MM.1S (cell line): ENCODE results near the gene CXorf49B.
"Not testable (repeated sequence)": the region's sequence is repeated elsewhere in the genome, so short reads cannot be mapped to it uniquely, and the experiment has no call there.

Experiments used
- DNase-seq: peaks from one replicate; pipeline ENCODE4 v3.0.0-alpha.2; 2015
- H2AFZ ChIP-seq: fragments of 300-600 bp; sonication (generic); 2 replicates; pipeline ENCODE4 v1.6.0; 2016; ENCODE audit warnings: antibody characterized with exemption, low read length
- H3F3A ChIP-seq: fragments of 300-600 bp; sonication (generic); 2 replicates; pipeline ENCODE4 v1.6.1; 2016; ENCODE audit warnings: mild to moderate bottlenecking, antibody characterized with exemption, low read length, moderate library complexity, mixed read lengths; ENCODE audit not compliant: insufficient read depth
- H3K27ac ChIP-seq: fragments of 300-600 bp; sonication (generic); 2 replicates; pipeline ENCODE4 v1.5.1; 2016; ENCODE audit warnings: mild to moderate bottlenecking, low read length
- H3K27me3 ChIP-seq: fragments of 300-600 bp; sonication (generic); replicated peaks from 2 replicates; pipeline ENCODE4 v1.6.0; 2016; ENCODE audit warnings: low read length; ENCODE audit not compliant: insufficient read depth
- H3K36me3 ChIP-seq: fragments of 300-600 bp; sonication (generic); replicated peaks from 2 replicates; pipeline ENCODE4 v1.6.1; 2016; ENCODE audit warnings: mild to moderate bottlenecking, low read length, mixed read lengths; ENCODE audit not compliant: insufficient read depth
- H3K4me1 ChIP-seq: fragments of 300-600 bp; sonication (generic); 2 replicates; pipeline ENCODE4 v1.6.1; 2016; ENCODE audit warnings: low read length, mixed read lengths
- H3K4me2 ChIP-seq: fragments of 300-600 bp; sonication (generic); 2 replicates; pipeline ENCODE4 v1.6.0; 2016; ENCODE audit warnings: low read depth, low read length
- H3K4me3 ChIP-seq: fragments of 300-600 bp; sonication (generic); 2 replicates; pipeline ENCODE4 v1.5.1; 2016; ENCODE audit warnings: low read length, mixed read lengths
- H3K79me2 ChIP-seq: fragments of 300-600 bp; sonication (generic); 2 replicates; pipeline ENCODE4 v1.6.1; 2016; ENCODE audit warnings: mixed run types, low read length, mixed read lengths
- H3K9ac ChIP-seq: fragments of 300-600 bp; sonication (generic); 2 replicates; pipeline ENCODE4 v1.6.1; 2016; ENCODE audit warnings: low read length, mixed read lengths
- H3K9me2 ChIP-seq: fragments of 300-600 bp; sonication (generic); replicated peaks from 2 replicates; pipeline ENCODE4 v1.6.1; 2016; ENCODE audit warnings: mild to moderate bottlenecking, low read length, mixed read lengths; ENCODE audit not compliant: insufficient read depth
- H3K9me3 ChIP-seq: fragments of 300-600 bp; sonication (generic); replicated peaks from 2 replicates; pipeline ENCODE4 v1.6.1; 2016; ENCODE audit warnings: mild to moderate bottlenecking, low read length, mixed read lengths; ENCODE audit not compliant: insufficient read depth
- H4K20me1 ChIP-seq: fragments of 300-600 bp; sonication (generic); 2 replicates; pipeline ENCODE4 v1.6.1; 2016; ENCODE audit warnings: mild to moderate bottlenecking, low read length, moderate library complexity, mixed read lengths; ENCODE audit not compliant: insufficient read depth

Gene CXorf49B

DNA sequence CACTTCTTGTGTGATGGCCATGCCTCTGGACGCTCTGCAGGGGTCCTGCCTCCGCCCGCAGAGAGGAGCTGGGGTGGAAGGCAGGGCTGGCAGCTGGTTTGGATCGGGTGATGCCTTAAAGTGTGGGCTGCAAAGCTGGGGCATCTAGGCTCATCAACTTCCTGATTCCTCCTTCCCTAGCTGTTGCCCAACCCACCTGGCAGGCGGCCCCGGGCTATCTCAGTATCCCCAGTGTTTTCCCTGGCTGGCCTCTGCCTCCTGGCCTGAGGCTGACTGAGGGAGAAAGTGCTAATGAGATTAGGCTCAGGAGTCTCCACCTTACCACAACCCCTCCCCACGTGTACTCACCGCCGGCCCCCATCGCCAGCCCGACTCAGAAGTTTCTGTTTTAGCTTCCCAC is 1.7 kb downstream of the CXorf49B start:
- not testable (repeated sequence) for DNase-seq, H2AFZ ChIP-seq, H3K4me2 ChIP-seq, H4K20me1 ChIP-seq, H3K79me2 ChIP-seq, H3K4me1 ChIP-seq, H3K4me3 ChIP-seq, H3K27me3 ChIP-seq, H3K27ac ChIP-seq, H3K9me2 ChIP-seq, H3F3A ChIP-seq, H3K9me3 ChIP-seq, H3K9ac ChIP-seq, H3K36me3 ChIP-seq

- H2AFZ ChIP-seq, H3K9me3 ChIP-seq, H3K27me3 ChIP-seq, H3K4me3 ChIP-seq, H3K36me3 ChIP-seq, H3F3A ChIP-seq, H3K4me1 ChIP-seq, H3K79me2 ChIP-seq, H4K20me1 ChIP-seq, H3K9me2 ChIP-seq, DNase-seq, H3K27ac ChIP-seq, H3K4me2 ChIP-seq, H3K9ac ChIP-seq: not testable (repeated sequence)
Measured at GRCh38 chrX:71765613-71766012, 2.5 kb downstream of the CXorf49B start.

GRCh38 chrX:71767134-71767533 is 4.0 kb downstream of the CXorf49B start:
- not testable (repeated sequence) for H3K27me3 ChIP-seq, H3K79me2 ChIP-seq, H3K9me3 ChIP-seq, H2AFZ ChIP-seq, H3K9ac ChIP-seq, H3F3A ChIP-seq, H3K36me3 ChIP-seq, DNase-seq, H3K4me2 ChIP-seq, H3K9me2 ChIP-seq, H4K20me1 ChIP-seq, H3K4me3 ChIP-seq, H3K27ac ChIP-seq, H3K4me1 ChIP-seq

DNA sequence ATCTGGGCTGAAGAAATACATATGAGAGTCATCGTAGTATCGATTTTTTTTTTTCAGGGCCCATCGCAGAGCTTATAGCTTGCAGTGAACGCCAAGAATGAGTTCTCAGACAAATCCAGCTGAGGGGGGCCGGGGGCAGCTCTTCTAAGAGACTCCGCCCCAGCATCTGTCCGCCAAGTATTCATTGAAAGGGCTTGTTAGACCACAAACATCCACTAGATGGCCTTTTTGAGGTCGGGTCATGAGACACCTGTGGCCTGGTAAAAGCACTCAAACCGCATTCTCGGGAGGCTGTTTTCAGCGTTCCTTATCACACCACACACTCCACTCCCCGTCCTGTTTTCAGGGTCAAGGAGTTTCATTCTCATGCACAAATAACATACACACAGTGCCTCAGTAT is 15.2 kb downstream of the CXorf49B start:
- H3K36me3 ChIP-seq, H3K27me3 ChIP-seq, H3K27ac ChIP-seq, DNase-seq, H3F3A ChIP-seq, H3K9ac ChIP-seq, H4K20me1 ChIP-seq, H3K9me3 ChIP-seq, H3K4me1 ChIP-seq, H2AFZ ChIP-seq, H3K9me2 ChIP-seq, H3K79me2 ChIP-seq, H3K4me2 ChIP-seq, H3K4me3 ChIP-seq: not testable (repeated sequence)

DNA sequence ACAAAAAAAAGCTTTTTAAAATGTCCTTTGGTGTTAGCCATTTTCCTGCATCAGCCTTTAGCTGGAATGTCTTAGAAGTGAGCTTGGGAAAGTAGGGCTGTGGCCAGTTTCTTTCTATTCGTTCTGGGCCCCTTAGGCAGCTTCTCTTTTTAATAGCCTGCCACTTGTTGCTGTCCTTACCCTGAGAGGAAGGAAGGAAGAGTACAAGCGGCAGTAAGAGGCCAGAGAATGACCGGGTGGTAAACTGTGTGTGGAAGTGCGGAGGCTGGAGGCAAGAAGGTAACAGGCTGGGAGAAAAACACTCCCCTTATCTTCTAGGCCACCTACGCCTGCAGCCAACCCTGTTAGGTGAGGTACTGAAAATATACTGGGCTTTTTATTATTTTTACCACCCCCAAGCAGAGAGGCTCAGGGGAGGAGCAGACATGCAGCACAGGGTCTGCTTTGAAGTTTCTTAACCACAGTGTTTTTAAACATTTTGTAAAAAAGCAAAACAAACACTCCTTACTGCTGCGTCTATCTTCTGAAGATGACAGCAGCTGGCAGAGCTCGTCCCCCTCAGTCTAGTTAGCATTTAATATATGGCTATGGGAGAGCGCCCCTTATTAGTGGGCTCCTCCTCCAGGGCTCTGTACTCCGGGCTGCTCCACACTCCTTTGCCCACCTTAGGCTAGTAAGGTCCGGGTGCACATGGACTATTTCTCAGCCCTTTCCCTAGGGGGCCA is 19.2 kb downstream of the CXorf49B start:
- H3K36me3 ChIP-seq, H3K9ac ChIP-seq, H4K20me1 ChIP-seq, H3K9me3 ChIP-seq, DNase-seq, H2AFZ ChIP-seq, H3K79me2 ChIP-seq, H3K4me3 ChIP-seq, H3K27me3 ChIP-seq, H3K4me2 ChIP-seq, H3K27ac ChIP-seq, H3F3A ChIP-seq, H3K4me1 ChIP-seq, H3K9me2 ChIP-seq: not testable (repeated sequence)

DNA sequence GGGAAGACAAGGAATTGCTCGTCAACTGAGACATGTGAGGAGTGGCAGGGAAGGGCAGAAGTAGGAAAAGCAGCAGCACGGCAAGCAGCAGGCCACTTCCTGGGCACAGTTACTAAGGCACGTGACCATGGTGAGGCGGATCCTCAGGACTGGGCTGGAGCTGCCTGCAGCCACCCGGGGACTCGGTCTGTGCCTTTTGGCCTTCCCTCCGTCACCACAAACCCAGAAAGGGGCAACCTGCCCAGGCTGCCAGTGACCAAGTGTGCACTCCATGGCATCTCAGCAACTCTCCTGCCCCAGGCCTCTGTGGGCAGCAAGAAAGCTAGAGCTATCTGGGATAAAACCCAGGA is 19.8 kb downstream of the CXorf49B start:
- not testable (repeated sequence) for H3K4me3 ChIP-seq, H3K9ac ChIP-seq, H3K9me3 ChIP-seq, H3K36me3 ChIP-seq, H3K79me2 ChIP-seq, H4K20me1 ChIP-seq, H3K4me1 ChIP-seq, DNase-seq, H3K27me3 ChIP-seq, H3F3A ChIP-seq, H3K27ac ChIP-seq, H2AFZ ChIP-seq, H3K4me2 ChIP-seq, H3K9me2 ChIP-seq

- H3K9ac ChIP-seq, H3K4me1 ChIP-seq, H2AFZ ChIP-seq, H3K4me2 ChIP-seq, H4K20me1 ChIP-seq, H3K36me3 ChIP-seq, H3K4me3 ChIP-seq, H3K27me3 ChIP-seq, DNase-seq, H3K9me2 ChIP-seq, H3K79me2 ChIP-seq, H3F3A ChIP-seq, H3K9me3 ChIP-seq, H3K27ac ChIP-seq: not testable (repeated sequence)
Measured at GRCh38 chrX:71783569-71784347, 20.6 kb downstream of the CXorf49B start.

DNA sequence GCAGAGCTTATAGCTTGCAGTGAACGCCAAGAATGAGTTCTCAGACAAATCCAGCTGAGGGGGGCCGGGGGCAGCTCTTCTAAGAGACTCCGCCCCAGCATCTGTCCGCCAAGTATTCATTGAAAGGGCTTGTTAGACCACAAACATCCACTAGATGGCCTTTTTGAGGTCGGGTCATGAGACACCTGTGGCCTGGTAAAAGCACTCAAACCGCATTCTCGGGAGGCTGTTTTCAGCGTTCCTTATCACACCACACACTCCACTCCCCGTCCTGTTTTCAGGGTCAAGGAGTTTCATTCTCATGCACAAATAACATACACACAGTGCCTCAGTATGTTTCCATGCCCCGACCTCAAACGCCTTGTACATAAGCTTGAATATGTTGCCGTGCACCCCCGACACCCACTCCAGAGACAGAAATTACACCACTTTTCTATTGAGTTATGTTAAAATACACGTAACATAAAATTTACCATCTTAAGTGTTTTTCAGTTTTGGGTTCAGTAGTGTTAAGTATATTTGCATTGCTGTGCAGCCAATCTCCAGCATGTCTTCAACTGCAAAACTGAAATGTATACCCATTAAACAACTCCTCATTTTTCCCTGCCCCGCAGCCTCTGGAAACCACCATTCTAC is 21.3 kb downstream of the CXorf49B start:
- not testable (repeated sequence) for H3K79me2 ChIP-seq, H2AFZ ChIP-seq, H4K20me1 ChIP-seq, H3K9me2 ChIP-seq, H3K27me3 ChIP-seq, H3K4me2 ChIP-seq, H3K4me1 ChIP-seq, H3K9ac ChIP-seq, H3K4me3 ChIP-seq, H3K9me3 ChIP-seq, H3F3A ChIP-seq, H3K27ac ChIP-seq, DNase-seq, H3K36me3 ChIP-seq
